Measurements from ENCODE around the gene LMTK3.
"Not testable (repeated sequence)": the region's sequence is repeated elsewhere in the genome, so short reads cannot be mapped to it uniquely, and the experiment has no call there.

The LMTK3 gene

DNA sequence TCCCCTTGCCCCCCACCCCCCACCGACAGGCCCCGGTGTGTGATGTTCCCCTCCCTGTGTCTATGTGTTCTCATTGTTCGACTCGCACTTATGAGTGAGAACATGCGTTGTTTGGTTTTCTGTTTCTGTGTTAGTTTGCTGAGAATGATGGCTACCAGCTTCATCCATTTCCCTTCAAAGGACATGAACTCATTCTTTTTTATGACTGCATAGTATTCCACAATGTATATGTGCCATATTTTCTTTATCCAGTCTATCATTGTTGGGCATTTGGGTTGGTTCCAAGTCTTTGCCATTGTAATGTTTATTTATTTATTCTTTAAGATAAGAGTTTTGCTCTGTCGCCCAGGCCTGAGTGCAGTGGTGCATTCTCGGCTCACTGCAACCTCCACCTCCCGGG lies 26.4 kb upstream of the LMTK3 start:
- not testable (repeated sequence) for DNase-seq (ENCODE audit: low spot score)

GRCh38 chr19:48537541-48537940 lies 25.9 kb upstream of the LMTK3 start:
- DNase-seq (ENCODE audit: low spot score): no peak

- no peak for DNase-seq (ENCODE audit: low spot score)
Observed at GRCh38 chr19:48533770-48534169, 22.1 kb upstream of the LMTK3 start.

GRCh38 chr19:48530770-48531169 lies 19.1 kb upstream of the LMTK3 start:
- DNase-seq (ENCODE audit: low spot score): no peak

GRCh38 chr19:48530066-48530720 lies 18.6 kb upstream of the LMTK3 start:
- DNase-seq (ENCODE audit: low spot score): no peak

DNA sequence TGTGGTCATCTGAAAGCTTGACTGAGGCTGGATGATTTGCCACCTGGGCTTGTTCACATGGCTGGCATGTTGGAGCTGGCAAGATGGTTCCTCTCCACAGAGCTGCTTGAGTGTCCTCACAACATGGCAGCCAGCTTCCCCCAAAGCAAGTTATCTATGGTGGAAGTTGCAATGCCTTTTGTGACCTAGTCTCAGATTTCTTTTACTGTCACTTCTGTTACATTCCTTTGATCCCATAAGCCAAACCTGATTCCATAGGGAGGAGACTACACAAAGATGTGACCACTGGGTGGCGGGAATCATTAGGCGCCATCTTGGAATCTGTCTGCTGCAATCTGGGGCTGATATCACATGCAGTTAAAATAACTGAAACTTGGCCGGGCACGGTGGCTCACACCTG lies 17.5 kb upstream of the LMTK3 start:
- no peak for DNase-seq (ENCODE audit: low spot score)

DNA sequence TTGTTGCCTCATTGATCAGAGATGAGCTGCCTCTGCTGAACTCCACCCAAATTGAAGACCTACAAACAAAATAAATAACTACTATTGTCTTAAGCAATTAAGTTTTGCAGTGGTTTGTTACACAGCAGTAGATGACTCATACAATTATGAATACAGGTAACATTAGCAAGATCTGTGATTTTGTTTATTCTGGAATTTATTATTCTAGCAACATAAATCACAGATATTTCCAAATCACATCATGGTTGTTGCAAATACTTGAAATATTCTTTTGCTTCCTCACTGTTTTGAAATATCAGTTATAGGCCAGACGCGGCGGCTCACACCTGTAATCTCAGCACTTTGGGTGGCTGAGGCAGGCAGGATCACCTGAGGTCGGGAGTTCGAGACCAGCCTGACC lies 13.1 kb upstream of the LMTK3 start:
- no peak for DNase-seq (ENCODE audit: low spot score)

DNA sequence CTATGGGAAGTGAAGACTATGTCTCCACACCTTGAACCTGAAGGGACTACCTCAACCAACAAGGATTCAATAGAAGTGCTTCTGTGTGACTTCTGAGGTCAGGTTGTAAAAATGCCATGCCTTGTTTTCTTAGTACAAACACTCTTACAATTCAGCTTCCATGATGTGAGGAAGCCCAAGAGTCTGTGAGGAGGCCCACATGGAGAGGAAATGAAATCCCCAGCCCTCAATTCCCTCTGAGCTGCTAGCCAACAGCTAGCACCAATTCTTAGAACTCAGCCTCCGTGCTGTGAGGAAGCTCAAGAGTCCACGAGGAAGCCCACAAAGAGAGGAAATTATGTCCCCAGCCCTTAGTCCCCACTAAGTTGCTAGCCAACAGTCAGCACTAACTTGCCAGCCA lies 12.6 kb upstream of the LMTK3 start:
- DNase-seq (ENCODE audit: low spot score): no peak

- DNase-seq (ENCODE audit: low spot score): no peak
Observed at GRCh38 chr19:48520134-48520533, 8.5 kb upstream of the LMTK3 start.

- DNase-seq (ENCODE audit: low spot score): not testable (repeated sequence)
Observed at GRCh38 chr19:48519426-48519825, 7.8 kb upstream of the LMTK3 start.

GRCh38 chr19:48518207-48518606 lies 6.6 kb upstream of the LMTK3 start:
- no peak for DNase-seq (ENCODE audit: low spot score)

- DNase-seq (ENCODE audit: low spot score): no peak
Observed at GRCh38 chr19:48516536-48516935, 4.9 kb upstream of the LMTK3 start.

DNA sequence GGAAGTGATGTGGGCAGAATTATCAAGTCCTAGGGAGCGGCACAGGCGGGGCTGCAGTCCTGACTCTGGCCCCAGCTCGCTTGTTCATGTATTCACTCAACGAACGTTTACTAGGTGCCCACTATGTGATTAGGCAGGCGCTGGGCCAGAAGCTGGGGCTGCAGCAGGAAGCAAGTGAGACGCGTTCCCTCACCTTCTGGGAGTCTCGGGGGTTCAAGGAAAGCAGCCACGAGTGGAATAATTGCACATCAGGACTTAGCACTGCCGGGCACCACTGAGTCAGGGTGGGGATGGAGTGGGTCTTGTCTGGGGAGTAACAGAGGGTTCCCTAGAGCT lies 2.5 kb upstream of the LMTK3 start:
- DNase-seq (ENCODE audit: low spot score): no peak

DNA sequence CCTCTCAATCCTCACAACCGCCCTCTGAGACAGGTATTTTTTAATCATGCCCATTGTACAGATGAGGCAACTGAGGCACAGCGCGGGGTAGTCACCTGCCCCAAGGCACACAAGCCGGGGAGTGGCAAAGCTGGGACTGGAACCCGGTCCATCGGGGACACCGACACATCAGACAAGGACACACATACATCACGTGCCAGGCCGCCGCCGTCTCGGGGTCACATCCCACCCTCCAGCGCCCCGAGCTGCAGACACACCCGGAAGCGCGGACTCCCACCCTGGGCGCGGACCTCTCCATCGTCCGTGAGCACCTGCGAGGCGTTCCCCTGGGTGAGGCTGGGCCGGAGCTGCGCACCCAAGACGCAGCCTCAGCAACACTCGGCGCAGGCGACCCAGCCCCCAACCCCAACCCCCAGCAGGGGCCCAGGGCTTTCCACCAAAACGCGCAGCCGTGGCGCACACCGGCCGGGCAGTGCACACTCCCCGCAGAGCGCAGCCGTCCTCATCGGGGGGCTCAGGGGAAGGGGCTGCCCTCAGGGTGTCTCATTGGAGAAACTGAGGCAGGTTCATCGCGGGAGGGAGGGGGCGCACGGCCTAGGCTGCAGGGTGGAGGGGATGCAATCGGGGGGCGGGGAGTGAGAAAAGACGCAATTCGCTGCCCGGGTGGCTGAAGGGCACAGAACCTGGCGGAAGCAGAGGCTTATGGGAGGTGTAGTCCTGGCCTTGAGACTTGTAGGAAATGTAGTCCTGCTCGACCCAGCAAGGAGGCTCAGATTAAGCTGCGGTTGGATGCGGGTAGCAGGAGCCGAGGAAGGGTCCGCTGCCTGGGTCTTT lies 1.9 kb upstream of the LMTK3 start:
- DNase-seq (ENCODE audit: low spot score): peak; percentile 67

- no peak for DNase-seq (ENCODE audit: low spot score)
Observed at GRCh38 chr19:48512504-48513288, 1.1 kb upstream of the LMTK3 start.

DNA sequence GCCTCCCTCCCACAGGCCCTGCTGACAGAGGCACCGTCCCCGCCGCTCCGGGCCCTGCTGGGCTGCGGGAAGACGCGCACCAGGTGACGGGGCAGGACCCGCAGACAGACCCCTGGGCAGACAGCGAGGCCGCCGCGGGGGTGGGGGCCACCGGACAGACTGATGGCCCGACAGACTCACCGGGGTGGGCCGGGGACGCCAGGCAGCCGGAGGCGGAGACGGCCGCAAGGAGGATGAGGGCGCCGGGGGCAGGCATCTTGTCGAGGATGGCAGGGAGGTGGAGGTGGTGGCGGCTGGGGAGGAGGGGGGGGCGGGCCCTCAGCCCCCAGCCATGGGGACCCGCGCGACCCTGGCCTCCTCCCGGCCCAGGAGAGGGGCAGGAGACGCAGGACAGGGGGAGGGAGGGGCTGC lies 309 bp downstream of the LMTK3 start:
- DNase-seq (ENCODE audit: low spot score): no peak

- DNase-seq (ENCODE audit: low spot score): peak; percentile 39
Observed at GRCh38 chr19:48510421-48511268, 990 bp downstream of the LMTK3 start.

DNA sequence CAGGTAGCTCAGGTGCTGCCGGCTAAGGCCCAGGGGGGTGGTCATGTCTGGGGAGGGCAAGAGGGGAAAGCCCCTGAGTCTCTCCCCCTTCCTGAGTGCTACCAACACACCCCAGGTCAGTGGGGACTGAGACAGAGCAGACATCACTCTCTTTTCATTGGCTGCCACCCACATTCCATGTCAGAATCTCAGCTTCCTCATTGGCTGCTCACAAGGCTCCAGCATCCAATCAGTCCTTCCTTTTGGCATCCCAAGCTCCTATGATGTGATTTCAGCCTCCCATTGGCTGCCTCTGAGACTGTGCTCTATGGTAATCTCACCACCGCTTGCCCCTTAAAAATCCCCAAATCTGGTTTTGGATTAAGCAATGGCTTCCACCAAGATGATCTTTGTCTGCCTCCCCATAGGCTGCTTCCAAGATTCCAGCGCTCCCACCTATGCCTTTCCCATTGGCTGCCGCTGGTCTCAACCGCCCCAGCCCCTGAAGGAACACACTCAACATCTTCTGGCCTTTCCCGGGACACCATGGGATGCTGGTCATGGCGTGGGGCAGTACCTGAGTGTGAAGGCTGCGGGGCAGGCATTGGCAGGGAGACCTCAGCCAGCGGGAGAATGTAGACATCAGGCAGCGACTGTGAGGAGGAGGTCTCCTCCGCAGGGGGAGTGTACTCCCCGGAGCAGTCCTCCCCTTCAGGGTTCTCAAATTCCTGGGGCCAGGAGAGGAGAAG lies 2.0 kb downstream of the LMTK3 start:
- DNase-seq (ENCODE audit: low spot score): no peak

DNA sequence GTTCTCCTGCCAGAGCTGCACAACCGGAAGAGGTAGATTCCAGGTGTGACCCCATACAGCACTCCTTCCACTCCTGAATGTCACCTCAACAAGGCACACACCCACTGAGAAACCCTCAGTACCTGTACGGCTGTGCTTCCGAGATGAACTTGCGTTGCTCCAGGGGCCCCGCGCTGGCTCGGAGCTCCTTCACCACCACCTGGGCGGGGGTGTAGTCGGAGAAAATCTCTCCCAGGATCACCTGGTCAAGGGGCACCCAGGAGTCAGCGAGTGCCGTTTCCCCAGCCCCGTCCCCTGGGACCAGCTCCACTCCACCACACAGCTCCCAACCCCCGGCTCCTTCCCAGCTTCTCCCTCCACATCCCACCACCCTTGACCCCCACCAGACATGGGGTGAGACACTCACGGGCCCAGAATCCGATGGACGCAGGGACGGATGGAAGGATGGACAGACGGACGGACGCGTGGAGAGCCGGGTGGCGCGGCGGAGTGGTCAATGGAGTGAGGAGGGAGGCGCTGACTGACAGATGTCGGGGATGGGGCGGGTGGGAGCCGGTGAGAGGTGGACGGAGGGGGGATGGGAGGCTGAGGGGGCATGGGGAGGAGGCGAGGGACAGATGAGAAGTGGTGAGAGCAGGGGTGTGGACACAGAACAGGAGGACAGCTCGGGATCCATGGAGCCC lies 2.8 kb downstream of the LMTK3 start:
- no peak for DNase-seq (ENCODE audit: low spot score)

DNA sequence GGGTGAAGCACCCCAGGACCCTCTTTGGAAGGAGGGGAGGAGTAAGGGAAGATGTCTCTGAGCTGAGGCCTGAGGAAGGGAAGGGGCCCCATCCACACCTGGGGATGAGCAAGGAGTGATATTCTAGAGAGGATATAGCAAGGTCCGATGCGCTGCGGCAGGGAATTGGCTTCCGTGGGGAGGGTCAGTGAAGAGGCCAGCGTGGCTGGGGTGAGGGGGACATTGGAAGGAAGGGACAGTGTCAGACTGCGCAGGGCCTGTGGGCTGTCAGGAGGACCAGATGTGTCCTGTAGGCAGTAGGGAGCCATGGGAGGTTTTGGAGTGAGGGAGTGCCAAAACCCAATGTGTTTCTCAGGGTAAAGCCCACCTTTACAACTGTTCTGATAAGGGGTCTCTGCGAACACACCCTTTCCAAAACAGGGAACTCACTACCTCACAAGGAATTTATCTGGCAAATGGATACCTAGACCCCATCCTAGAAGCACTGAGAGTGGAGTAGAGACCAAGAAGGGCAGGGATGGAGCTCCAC lies 3.7 kb downstream of the LMTK3 start:
- DNase-seq (ENCODE audit: low spot score): no peak
